OCI-M1 (cell line): ENCODE measurements around the gene TRIM31.
A peak's percentile ranks its signal among the peaks of the same experiment; 100 is the strongest.

Source experiments
- DNase-seq: peaks from one replicate; lab custom pipeline; 2025; lab: John Stamatoyannopoulos, UW

The TRIM31 gene

DNA sequence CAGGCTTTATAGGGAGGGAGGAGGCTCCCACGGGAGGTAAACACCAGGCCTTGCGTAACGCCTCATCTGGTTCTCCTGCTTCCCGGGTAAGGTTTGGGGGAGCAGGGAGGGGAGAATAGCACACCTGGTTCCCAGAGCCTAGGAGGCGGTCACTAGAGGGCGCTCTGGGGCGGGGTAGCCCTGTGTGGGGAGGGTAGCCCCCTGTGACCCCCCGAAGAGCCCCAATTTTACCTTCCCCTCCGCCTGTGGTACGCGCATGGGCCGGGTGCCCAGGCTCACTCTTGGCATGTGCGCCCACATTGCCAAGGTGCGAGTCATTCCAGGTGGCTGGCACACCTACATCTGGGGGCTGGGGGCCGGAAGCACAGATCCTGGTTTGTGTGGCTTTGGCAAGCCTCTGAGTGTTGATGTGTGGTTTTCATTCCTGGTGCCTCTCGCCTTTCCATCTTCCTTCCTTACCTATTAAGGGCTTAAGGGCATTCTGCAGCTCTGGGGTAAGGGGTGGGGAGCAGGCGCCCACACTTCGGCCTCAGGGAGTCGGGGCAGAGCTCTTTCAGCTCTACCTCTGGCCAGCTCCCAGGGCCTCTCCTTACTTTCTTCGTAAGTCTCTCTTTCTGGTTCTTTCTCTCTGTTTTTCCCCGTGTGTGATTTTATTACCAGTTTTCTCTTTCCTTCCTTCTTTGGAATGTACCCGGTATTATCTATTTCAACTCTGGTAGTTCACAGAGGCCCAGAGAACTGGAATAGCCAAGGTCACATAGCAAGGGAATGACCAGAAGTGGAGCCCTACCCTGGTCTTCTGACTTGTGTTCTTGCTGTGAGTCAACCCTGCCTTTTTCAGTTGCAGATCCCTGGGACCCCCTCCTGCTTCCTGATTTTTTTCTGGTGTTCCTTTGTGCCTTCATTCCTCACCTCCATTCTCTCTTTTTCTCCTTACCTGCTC, 36.8 kb downstream of the TRIM31 start:
- DNase-seq = no peak

- DNase-seq = no peak
Observed at GRCh38 chr6:30075094-30075789, 37.6 kb downstream of the TRIM31 start, which contains the start of gene RNF39. TSS of gene RNF39 (minus strand) at chr6:30075769. CDS start at chr6:30075585, 184 bp downstream.

- DNase-seq = no peak
Observed at GRCh38 chr6:30074331-30075093, 38.4 kb downstream of the TRIM31 start.

DNA sequence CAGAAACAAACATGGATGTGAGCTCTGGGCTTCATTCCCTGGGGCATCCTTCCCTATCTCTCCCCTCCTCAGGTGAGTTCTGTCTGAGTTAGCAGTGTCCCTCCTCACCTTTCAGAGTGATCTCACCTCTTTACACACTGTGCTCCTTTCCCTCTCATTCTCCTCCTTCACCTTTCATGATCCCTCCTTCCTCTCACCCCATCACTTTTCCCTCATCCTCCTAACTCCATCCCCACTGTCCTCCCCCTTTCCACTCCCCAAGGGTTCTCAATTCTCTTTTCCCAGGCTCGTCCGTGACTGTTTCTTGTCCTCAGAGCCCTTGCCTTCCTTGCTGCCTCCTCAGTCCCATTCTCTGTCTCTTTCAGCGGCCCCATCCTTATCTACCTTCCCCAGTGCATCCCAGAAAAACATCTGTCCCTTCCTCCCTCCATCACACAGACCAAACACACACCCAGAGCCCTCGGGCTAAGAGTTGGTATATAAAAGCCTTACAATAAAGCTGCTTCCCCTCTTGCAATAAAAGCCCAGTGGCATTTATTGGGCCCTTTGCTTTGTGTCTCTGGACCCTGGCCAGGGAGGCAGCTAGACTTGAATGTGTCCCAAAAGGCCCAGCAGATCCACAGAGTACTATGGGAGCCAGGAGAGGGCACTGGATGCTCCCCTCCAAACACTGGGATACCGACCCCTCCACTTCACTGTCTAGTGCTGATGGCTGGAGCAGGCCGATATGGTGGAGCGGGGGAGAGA, 39.2 kb downstream of the TRIM31 start:
- DNase-seq = no peak

DNA sequence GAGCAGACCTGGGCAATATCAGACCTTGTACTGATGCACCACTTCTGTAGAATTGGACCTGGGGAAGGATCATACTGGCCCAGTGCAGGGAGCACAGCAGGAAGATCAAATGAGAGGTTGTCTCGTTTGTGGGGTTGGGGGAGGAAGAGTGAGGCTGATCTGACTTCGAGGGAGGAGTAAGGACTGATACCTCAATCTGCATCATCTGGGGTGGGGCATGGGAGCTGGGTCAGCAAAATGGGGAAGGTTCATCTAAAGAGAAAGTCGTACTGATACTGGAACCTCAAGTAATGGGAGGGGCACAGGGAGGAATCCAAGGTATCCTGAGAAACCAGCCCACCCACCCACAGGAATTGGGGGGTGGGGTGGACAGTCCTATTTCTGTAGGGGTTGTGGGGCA, 41.0 kb downstream of the TRIM31 start:
- DNase-seq = no peak

DNA sequence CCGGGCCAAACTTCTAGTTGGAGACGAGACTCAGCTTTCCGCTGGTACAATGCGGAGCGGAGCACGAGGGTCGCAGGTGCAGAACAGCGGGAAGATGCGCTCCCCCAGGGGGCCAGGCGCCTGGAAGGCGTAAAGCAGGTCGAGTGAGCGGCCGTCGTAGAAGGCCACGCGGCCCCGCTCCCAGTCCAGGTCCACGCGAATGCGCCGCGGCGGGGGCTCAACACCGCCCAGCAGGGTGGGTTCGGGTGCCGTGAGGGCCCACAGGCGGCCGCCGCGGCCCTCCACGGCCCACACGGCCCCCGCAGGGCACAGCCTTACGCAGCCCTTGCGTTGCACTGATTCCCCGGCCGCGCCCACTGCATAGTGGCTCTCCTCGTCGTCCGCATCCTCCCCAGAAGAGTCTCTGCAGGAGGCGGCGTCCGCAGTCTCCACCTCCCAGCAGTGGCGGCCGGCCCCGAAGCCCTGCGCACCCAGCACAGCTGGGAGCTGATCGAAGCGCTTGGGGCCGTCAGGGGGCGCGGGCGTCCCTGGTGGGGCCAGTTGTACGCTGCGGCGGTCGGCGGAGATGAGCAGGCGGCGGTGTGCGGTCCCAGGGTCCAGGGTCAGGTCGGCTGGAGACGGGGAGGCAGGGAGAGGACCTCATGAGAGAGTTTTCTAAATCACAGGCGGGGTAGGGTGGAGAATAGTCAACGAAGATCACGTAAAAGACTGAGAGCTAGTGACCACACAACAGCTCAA, 41.6 kb downstream of the TRIM31 start:
- DNase-seq = no peak

GRCh38 chr6:30067460-30068139, 45.3 kb downstream of the TRIM31 start:
- DNase-seq = no peak

- DNase-seq = peak; percentile 100
Observed at GRCh38 chr6:30066577-30067459, 46.1 kb downstream of the TRIM31 start, which contains the start of gene PPP1R11. TSS of gene PPP1R11 (plus strand) at chr6:30067198. CDS start at chr6:30067411, 213 bp downstream.

GRCh38 chr6:30066082-30066481, 46.8 kb downstream of the TRIM31 start:
- peak; percentile 70 for DNase-seq

- no peak for DNase-seq
Observed at GRCh38 chr6:30063315-30063714, 49.6 kb downstream of the TRIM31 start.

GRCh38 chr6:30062471-30063178, 50.3 kb downstream of the TRIM31 start:
- no peak for DNase-seq

GRCh38 chr6:30061858-30062458, 50.9 kb downstream of the TRIM31 start:
- no peak for DNase-seq

- DNase-seq = peak; percentile 98
Observed at GRCh38 chr6:30061092-30061857, 51.6 kb downstream of the TRIM31 start, which contains the start of gene POLR1H. TSS of gene POLR1H (plus strand) at chr6:30061265. CDS start at chr6:30061525, 260 bp downstream.

GRCh38 chr6:30060606-30061091, 52.2 kb downstream of the TRIM31 start:
- DNase-seq = no peak

DNA sequence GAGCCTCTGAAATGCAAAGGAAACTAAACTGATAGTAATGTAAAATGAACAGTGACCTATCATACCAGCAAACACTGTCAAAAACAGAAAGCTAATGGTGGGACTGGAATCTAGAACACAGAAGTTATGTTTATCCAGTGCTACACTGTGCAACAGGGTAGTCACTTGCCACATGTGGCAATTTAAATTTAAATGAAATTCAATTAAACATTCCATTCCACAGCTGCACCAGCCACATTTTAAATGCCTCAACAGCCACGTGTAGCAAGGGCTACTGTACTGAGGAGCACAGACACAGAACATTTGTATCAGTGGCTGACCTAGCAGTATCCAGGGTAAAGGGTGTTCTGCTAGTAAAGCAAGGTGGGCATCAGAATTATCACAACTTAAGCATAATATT, 57.4 kb downstream of the TRIM31 start:
- DNase-seq = no peak

- no peak for DNase-seq
Observed at GRCh38 chr6:30053682-30054081, 59.2 kb downstream of the TRIM31 start.
